Fibroblast of lung (primary cell): Measurements from ENCODE around the gene FMN1. TPM values are rescaled to one million over a fixed set of nuclear protein-coding genes. Genes with fewer than 3 reads are reported as not detected.

Experiments
- DNase-seq, 2 donors: peaks; one replicate each; pipeline versions ENCODE4 v3.0.0 to v3.0.0-alpha.2; 2010; ENCODE audit warnings: low read depth in 2 of 2
- H2AFZ ChIP-seq: 2 replicates; pipeline ENCODE4 v1.5.1; 2012; ENCODE audit warnings: low read length, control low read depth, inconsistent platforms
- H3K27ac ChIP-seq: 2 replicates; pipeline ENCODE4 v1.5.1; 2011; ENCODE audit warnings: low read length, control low read depth; ENCODE audit not compliant: insufficient read depth
- H3K27me3 ChIP-seq: 2 replicates; pipeline ENCODE4 v1.5.1; 2011; ENCODE audit warnings: mild to moderate bottlenecking, low read length; ENCODE audit not compliant: control insufficient read depth, insufficient read depth
- H3K36me3 ChIP-seq: 2 replicates; pipeline ENCODE4 v1.5.1; 2011; ENCODE audit warnings: low read length; ENCODE audit not compliant: control insufficient read depth, insufficient read depth
- H3K4me1 ChIP-seq: 2 replicates; pipeline ENCODE4 v1.5.1; 2011; ENCODE audit warnings: low read length; ENCODE audit not compliant: control insufficient read depth, insufficient read depth; ENCODE audit errors: extremely low read depth
- H3K4me2 ChIP-seq: 2 replicates; pipeline ENCODE4 v1.5.1; 2011; ENCODE audit warnings: low read length, control low read depth; ENCODE audit not compliant: insufficient read depth; ENCODE audit errors: extremely low read depth
- H3K4me3 ChIP-seq, 4 experiments: fragments of 200-600 bp in 1 of 4; sonication (generic) in 1 of 4; replicated peaks in 1 of 4; 2 replicates each; pipeline ENCODE4 v1.5.1; 2011 to 2016; ENCODE audit warnings: low read length in 4 of 4, low read depth in 3 of 4, mild to moderate bottlenecking in 3 of 4, control low read depth in 2 of 4, inconsistent platforms in 1 of 4, mixed read lengths in 1 of 4; ENCODE audit not compliant: insufficient read depth in 1 of 4; ENCODE audit errors: control extremely low read depth in 1 of 4
- H3K79me2 ChIP-seq: 2 replicates; pipeline ENCODE4 v1.5.1; 2012; ENCODE audit warnings: mild to moderate bottlenecking, low read length, inconsistent platforms; ENCODE audit not compliant: control insufficient read depth, insufficient read depth
- H3K9ac ChIP-seq: 2 replicates; pipeline ENCODE4 v1.5.1; 2011; ENCODE audit warnings: mild to moderate bottlenecking, low read length, control low read depth; ENCODE audit not compliant: insufficient read depth
- H3K9me3 ChIP-seq: 2 replicates; pipeline ENCODE4 v1.5.1; 2012; ENCODE audit warnings: low read depth, low read length; ENCODE audit not compliant: control insufficient read depth, insufficient read depth
- H4K20me1 ChIP-seq: 2 replicates; pipeline ENCODE4 v1.5.1; 2011; ENCODE audit warnings: low read length; ENCODE audit not compliant: control insufficient read depth, insufficient read depth; ENCODE audit errors: extremely low read depth
- EZH2 ChIP-seq: IDR thresholded peaks from 2 replicates; pipeline ENCODE4 v1.5.1; 2012; ENCODE audit warnings: low read length, control low read depth, mild to moderate bottlenecking; ENCODE audit errors: missing control alignments
- polyA plus RNA-seq, 2 donors: library from polyadenylated mRNA; depleted of rRNA in 1 of 2; stranded (reverse) in 1 of 2; unstranded in 1 of 2; fragments of >200 nt; gene quantifications; 2 replicates each; pipeline ENCODE4 v1.2.1, GENCODE V29; 2011 to 2012; ENCODE audit warnings: missing spikeins in 1 of 2
- total RNA-seq: library from RNA; depleted of rRNA; stranded (reverse); fragments of >200 nt; gene quantifications from 2 replicates; pipeline ENCODE4 v1.2.1, GENCODE V29; 2014
- TF ChIP-seq, protein P1 (sequence below), 2 donors: IDR thresholded peaks in 1 of 2; conservative IDR thresholded peaks in 1 of 2; 1 replicate in 1 of 2; 2 replicates in 1 of 2; pipeline ENCODE4 v1.5.1; 2011 to 2012; ENCODE audit warnings: low read length in 2 of 2, control low read depth in 1 of 2, inconsistent platforms in 1 of 2, low read depth in 1 of 2, mild to moderate bottlenecking in 1 of 2

The FMN1 gene
- total and polyA plus RNA-seq, 2 donors (not counting 1 experiment from before 2014, with no cell fraction given), result 7.5 to 43.8 TPM

DNA sequence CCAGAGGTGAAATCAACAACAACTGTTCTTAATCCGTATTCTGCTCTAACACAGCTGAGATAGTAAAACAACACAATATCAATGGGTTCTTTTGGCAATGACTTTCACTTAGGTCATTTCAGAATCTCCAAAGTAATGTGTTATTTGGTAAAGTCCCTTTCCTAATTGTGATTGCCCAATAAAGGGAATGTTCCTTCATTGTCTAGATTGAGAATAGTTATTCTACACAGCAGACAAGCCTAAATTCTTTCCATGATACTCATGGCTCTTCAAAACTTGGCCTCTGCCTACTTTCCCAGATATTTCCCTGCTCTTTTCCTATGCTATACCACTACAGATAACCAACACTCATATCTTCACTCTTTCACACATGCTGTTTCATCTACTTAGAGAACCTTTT is 219.8 kb downstream of the FMN1 start:
- Histone ChIP-seq H3K4me3 (no peak overlapping the region), H2AFZ (no peak overlapping the region), H4K20me1 (no peaks in the 10 kb centered on the region), H3K4me1 (peaks cover 4% of the 10 kb centered on the region), H3K36me3 (no peaks in the 10 kb centered on the region), H3K27me3 (no peaks in the 10 kb centered on the region), H3K9ac (no peak overlapping the region), H3K9me3 (no peaks in the 10 kb centered on the region), H3K79me2 (peaks cover 24% of the 10 kb centered on the region), H3K4me2 (no peak overlapping the region), H3K27ac (no peak overlapping the region)
- TF ChIP-seq, protein P1, sequence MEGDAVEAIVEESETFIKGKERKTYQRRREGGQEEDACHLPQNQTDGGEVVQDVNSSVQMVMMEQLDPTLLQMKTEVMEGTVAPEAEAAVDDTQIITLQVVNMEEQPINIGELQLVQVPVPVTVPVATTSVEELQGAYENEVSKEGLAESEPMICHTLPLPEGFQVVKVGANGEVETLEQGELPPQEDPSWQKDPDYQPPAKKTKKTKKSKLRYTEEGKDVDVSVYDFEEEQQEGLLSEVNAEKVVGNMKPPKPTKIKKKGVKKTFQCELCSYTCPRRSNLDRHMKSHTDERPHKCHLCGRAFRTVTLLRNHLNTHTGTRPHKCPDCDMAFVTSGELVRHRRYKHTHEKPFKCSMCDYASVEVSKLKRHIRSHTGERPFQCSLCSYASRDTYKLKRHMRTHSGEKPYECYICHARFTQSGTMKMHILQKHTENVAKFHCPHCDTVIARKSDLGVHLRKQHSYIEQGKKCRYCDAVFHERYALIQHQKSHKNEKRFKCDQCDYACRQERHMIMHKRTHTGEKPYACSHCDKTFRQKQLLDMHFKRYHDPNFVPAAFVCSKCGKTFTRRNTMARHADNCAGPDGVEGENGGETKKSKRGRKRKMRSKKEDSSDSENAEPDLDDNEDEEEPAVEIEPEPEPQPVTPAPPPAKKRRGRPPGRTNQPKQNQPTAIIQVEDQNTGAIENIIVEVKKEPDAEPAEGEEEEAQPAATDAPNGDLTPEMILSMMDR (conservative IDR thresholded peaks at IDR 0.05 in 1 of 2, IDR thresholded peaks at IDR 0.05 in 1 of 2; ENCODE audit: low read depth in 1 of 2, low read length in 2 of 2), result no peak
- no peak for TF ChIP-seq EZH2
- peak; percentile 48 to 87 for DNase-seq

DNA sequence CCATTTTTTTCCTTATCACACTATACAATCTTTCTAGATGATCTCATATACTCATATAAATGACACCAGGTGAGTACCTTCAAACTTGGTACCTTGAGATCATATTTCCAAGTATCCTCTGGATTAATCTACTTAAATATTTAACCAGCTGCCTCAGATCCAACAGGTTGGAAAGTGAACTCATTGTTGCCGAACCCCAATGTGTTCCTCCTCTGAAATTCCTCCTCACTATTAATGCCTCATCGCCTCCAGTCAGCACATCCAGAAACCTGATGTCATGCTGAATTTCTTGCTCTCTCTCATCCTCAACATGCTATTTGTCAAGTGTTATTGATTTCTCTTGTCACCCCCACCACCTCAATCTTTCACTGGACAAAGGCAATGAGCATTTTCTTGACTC is 221.8 kb downstream of the FMN1 start:
- DNase-seq, result no peak
- H3K9ac ChIP-seq, result no peak overlapping the region
- no peak overlapping the region for H2AFZ ChIP-seq
- H3K4me1 ChIP-seq, result no peaks in the 10 kb centered on the region
- no peak overlapping the region for H3K4me3 ChIP-seq
- H4K20me1 ChIP-seq, result no peaks in the 10 kb centered on the region
- no peaks in the 10 kb centered on the region for H3K27me3 ChIP-seq
- H3K4me2 ChIP-seq, result no peak overlapping the region
- H3K27ac ChIP-seq, result no peak overlapping the region
- no peak for TF ChIP-seq EZH2
- TF ChIP-seq, protein P1 (conservative IDR thresholded peaks at IDR 0.05 in 1 of 2, IDR thresholded peaks at IDR 0.05 in 1 of 2; ENCODE audit: low read depth in 1 of 2, low read length in 2 of 2), result no peak
- H3K36me3 ChIP-seq, result no peaks in the 10 kb centered on the region
- H3K9me3 ChIP-seq, result no peaks in the 10 kb centered on the region
- H3K79me2 ChIP-seq, result peaks cover 22% of the 10 kb centered on the region

DNA sequence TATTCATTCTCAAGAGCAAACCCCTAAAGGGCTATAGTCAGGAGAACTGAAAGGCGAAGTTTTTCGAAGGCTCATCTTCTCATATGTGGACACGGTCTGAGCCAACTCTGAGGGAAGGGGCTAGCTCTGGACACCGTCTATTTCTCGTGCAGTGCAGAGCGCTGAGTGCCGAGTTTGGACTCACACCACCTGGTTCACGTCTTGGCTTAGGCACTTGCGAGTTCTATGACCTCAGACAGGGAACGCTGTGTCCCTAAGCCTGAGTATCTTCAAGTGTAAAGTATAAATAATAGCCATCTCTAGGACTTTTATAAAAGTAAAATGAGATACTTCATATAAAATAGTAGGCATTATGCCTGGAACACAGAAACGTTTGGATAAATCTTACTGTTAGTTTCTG is 223.7 kb downstream of the FMN1 start:
- H3K4me3 ChIP-seq, result no peak overlapping the region
- no peaks in the 10 kb centered on the region for H4K20me1 ChIP-seq
- TF ChIP-seq, protein P1 (conservative IDR thresholded peaks at IDR 0.05 in 1 of 2, IDR thresholded peaks at IDR 0.05 in 1 of 2; ENCODE audit: low read depth in 1 of 2, low read length in 2 of 2), result no peak
- no peak for TF ChIP-seq EZH2
- no peak overlapping the region for H3K9ac ChIP-seq
- H3K9me3 ChIP-seq, result no peaks in the 10 kb centered on the region
- no peak overlapping the region for H2AFZ ChIP-seq
- H3K4me1 ChIP-seq, result no peaks in the 10 kb centered on the region
- no peak overlapping the region for H3K27ac ChIP-seq
- H3K79me2 ChIP-seq, result peaks cover 15% of the 10 kb centered on the region
- no peak overlapping the region for H3K4me2 ChIP-seq
- no peaks in the 10 kb centered on the region for H3K27me3 ChIP-seq
- no peak for DNase-seq
- H3K36me3 ChIP-seq, result no peaks in the 10 kb centered on the region
